ENCODE data around the gene AASDH.

DNA sequence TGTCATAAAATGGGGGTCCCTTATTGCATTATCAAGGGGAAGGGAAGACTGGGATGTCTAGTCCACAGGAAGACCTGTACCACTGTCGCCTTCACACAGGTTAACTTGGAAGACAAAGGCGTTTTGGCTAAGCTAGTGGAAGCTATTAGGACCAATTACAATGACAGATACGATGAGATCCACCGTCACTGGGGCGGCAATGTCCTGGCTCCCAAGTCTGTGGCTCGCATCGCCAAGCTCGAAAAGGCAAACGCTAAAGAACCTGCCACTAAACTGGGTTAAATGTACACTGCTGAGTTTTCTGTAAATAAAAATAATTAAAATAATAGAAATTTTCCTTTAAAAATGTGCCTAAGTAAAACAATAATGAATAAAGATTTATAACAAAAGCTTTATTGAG, 30.6 kb downstream of the AASDH start:
- TF ChIP-seq, protein P1, sequence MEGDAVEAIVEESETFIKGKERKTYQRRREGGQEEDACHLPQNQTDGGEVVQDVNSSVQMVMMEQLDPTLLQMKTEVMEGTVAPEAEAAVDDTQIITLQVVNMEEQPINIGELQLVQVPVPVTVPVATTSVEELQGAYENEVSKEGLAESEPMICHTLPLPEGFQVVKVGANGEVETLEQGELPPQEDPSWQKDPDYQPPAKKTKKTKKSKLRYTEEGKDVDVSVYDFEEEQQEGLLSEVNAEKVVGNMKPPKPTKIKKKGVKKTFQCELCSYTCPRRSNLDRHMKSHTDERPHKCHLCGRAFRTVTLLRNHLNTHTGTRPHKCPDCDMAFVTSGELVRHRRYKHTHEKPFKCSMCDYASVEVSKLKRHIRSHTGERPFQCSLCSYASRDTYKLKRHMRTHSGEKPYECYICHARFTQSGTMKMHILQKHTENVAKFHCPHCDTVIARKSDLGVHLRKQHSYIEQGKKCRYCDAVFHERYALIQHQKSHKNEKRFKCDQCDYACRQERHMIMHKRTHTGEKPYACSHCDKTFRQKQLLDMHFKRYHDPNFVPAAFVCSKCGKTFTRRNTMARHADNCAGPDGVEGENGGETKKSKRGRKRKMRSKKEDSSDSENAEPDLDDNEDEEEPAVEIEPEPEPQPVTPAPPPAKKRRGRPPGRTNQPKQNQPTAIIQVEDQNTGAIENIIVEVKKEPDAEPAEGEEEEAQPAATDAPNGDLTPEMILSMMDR (conservative IDR thresholded peaks at IDR 0.05), result no peak
- TF ChIP-seq EZH2 (IDR thresholded peaks at IDR 0.05; ENCODE audit: low read depth), result no peak
